Measurements from ENCODE around the gene RHOBTB1.
A peak's percentile ranks its signal among the peaks of the same experiment; 100 is the strongest.

The RHOBTB1 gene

DNA sequence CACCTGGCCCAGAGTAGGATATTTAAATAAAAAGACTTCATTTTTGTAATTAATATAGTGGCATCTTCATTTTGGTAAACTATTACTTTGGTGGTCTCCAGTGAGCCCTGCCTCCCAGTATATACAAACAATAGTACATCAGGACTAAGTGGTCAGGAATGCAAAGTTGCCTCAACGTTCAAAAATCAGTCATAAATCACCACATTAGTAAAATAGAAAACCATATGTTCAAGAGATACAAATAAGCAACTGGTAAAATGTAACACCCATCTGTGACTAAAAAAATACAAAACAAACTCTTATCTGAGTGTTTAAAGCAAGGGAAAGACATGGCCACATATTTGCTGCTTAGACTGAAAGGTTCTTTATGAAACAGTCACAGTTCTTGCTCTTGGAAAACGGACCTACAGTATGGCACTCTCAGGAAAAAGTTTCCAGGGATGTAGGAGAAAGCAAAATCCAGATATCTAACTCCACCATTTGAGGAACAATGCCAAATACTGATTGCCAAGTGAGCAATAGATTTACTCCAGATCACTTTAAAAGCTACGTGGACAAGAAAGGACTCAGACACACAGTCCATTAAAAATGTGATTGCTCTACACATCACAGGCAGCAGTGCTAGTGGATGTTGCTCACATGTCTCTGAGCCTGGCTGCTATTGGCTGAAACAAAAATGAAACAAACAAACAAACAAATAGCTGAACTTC lies 15.1 kb upstream of the RHOBTB1 start:
- no peak overlapping the region for H3K4me3 ChIP-seq (ENCODE audit: low read length)
- DNase-seq (ENCODE audit: low read depth), result peak; percentile 70

DNA sequence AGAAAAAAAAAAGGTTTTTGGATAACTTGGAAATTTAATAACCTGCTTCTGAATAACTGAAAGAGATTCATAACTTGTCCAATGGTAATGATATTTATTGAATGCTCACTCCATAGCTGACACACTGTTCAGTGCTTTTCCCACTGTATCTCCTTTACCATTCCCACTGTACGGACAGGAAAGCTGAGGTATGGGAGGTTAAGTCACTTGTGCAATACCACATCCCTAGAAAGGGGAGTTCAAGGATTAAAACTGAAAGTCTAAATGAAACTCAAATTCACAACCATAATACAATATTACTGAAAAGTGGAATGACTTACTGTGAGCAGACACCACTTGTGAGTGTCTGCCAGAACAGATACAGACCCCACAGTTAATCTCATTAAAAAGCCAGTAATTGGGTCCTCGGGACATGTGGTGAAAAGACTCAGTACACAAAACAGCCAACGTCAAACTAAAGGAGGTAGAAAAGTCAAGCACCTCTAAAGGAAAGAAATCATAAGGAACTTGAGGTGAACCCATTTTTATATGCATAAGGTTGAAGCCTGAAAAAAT lies 13.8 kb upstream of the RHOBTB1 start:
- no peak for DNase-seq (ENCODE audit: low read depth)
- H3K4me3 ChIP-seq (ENCODE audit: low read length), result no peak overlapping the region
- TF ChIP-seq CTCF (conservative IDR thresholded peaks at IDR 0.05; ENCODE audit: low read length), result no peak

More for the DNA sequence above, 15.1 kb upstream of the RHOBTB1 start:
- TF ChIP-seq CTCF (conservative IDR thresholded peaks at IDR 0.05; ENCODE audit: low read length), result no peak

DNA sequence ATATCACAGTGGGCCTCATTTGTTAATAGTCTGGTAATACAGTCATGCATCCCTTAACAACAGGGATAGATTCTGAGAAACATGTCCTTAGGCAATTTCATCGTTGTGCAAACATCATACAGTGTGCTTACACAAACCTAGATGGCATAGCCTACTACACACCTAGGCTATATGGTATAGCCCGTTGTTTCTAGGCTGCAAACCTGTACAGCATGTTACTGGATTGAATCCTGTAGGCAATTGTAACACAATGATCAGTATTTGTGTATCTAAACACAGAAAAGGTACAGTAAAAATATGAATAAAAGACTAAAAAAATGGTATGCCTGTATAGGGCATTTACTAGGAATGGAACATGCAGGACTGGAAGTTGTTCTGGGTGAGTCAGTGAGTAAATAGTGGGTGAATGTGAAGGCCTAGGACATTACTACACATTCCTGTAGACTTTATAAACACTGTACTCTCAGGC lies 12.0 kb upstream of the RHOBTB1 start:
- peak; percentile 66 for DNase-seq (ENCODE audit: low read depth)
- H3K4me3 ChIP-seq (ENCODE audit: low read length), result no peak overlapping the region
- no peak for TF ChIP-seq CTCF (conservative IDR thresholded peaks at IDR 0.05; ENCODE audit: low read length)

GRCh38 chr10:60955316-60955715 lies 11.3 kb upstream of the RHOBTB1 start:
- DNase-seq (ENCODE audit: low read depth), result no peak
- TF ChIP-seq CTCF (conservative IDR thresholded peaks at IDR 0.05; ENCODE audit: low read length), result no peak
- no peak overlapping the region for H3K4me3 ChIP-seq (ENCODE audit: low read length)

DNA sequence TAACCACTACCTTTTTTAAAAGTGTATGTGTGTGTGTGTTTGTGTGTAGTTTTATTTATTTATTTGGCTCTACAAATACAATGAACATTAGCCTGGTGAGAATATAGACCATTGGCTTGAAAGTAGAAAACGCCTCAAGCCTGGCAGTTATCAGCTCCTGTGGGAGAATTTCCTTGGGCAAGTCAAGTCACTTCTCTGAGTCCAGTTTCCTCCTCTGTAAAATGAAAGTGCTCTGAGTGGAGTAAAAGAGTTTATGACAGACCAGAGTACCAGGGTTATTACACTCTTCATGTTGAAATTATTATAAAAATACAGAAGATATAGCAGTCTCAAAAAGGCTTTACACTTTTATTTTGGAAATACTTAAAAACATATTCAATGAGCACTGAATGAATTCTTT lies 10.1 kb upstream of the RHOBTB1 start:
- H3K4me3 ChIP-seq (ENCODE audit: low read length), result no peak overlapping the region
- DNase-seq (ENCODE audit: low read depth), result no peak
- TF ChIP-seq CTCF (conservative IDR thresholded peaks at IDR 0.05; ENCODE audit: low read length), result no peak

DNA sequence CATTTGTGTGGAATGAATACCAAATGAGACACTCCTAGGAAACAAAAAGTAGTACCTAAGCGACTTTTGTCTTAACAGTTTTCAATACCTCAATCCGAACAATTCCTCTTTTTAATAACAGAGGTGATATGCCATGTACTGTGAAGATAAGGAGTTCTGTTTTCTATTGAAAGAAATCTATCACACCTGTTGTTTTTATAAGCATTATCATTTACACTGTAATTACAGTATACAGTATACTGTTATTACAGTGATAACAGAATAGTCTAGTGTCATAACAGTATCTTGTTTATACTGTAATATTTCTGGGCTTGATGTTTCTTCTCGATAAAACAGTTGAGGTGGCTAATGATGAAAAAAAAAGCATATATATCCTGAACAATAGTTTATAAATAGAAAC lies 9.4 kb upstream of the RHOBTB1 start:
- no peak for DNase-seq (ENCODE audit: low read depth)
- no peak overlapping the region for H3K4me3 ChIP-seq (ENCODE audit: low read length)
- no peak for TF ChIP-seq CTCF (conservative IDR thresholded peaks at IDR 0.05; ENCODE audit: low read length)

- TF ChIP-seq CTCF (conservative IDR thresholded peaks at IDR 0.05; ENCODE audit: low read length), result no peak
- no peak for DNase-seq (ENCODE audit: low read depth)
- H3K4me3 ChIP-seq (ENCODE audit: low read length), result no peak overlapping the region
Measured at GRCh38 chr10:60952846-60953220, 8.8 kb upstream of the RHOBTB1 start.

Measured in AG10803 (cell line).